Measurements from ENCODE around the gene LRIG1.

- TF ChIP-seq CTCF (IDR thresholded peaks at IDR 0.05; ENCODE audit: insufficient read depth, low read length) (no peak), POLR2AphosphoS5 (IDR thresholded peaks at IDR 0.05; ENCODE audit: low read depth) (no peak), GABPA (IDR thresholded peaks at IDR 0.05; ENCODE audit: low read depth) (no peak)
Measured at GRCh38 chr3:66432767-66433521, 67.9 kb downstream of the LRIG1 start.
